Caki2 (cell line): ENCODE results near the gene RSPH10B2. TPM values are rescaled to one million over a fixed set of nuclear protein-coding genes. Genes with fewer than 3 reads are reported as not detected.
"Not testable (repeated sequence)": the region's sequence is repeated elsewhere in the genome, so short reads cannot be mapped to it uniquely, and the experiment has no call there.

ENCODE experiments used
- DNase-seq: peaks from one replicate; pipeline ENCODE4 v3.0.0-alpha.2; 2015; ENCODE audit warnings: low read depth
- in situ Hi-C: cut with HindIII; loops from 2 replicates; pipeline ENCODE4 v1.10.0; 2016; ENCODE audit warnings: low sequenced_read_pairs, low pct_unique_long_range_greater_than_20kb, mixed read lengths
- total RNA-seq: library from RNA; depleted of rRNA; stranded (reverse); fragments of >200 nt; shearing (Covaris generic); gene quantifications from 2 replicates; pipeline ENCODE4 v1.2.3, GENCODE V29; 2014; ENCODE audit warnings: low replicate concordance; rRNA removed

The RSPH10B2 gene
- total RNA-seq, 1 experiment from 2014 or later, result 0.10 TPM

GRCh38 chr7:6830026-6830425 is 76.1 kb downstream of the RSPH10B2 start:
- DNase-seq, in situ Hi-C loops: not testable (repeated sequence)

GRCh38 chr7:6831018-6831725 is 77.3 kb downstream of the RSPH10B2 start:
- DNase-seq, result no peak
- in situ Hi-C loops, result no loop called here

GRCh38 chr7:6833636-6834035 is 79.7 kb downstream of the RSPH10B2 start:
- no peak for DNase-seq
- in situ Hi-C loops, result no loop called here

- DNase-seq, in situ Hi-C loops: not testable (repeated sequence)
Observed at GRCh38 chr7:6835521-6835920, 81.6 kb downstream of the RSPH10B2 start.

- DNase-seq, in situ Hi-C loops: not testable (repeated sequence)
Observed at GRCh38 chr7:6837081-6837480, 83.2 kb downstream of the RSPH10B2 start.

- DNase-seq, in situ Hi-C loops: not testable (repeated sequence)
Observed at GRCh38 chr7:6842278-6842921, 88.5 kb downstream of the RSPH10B2 start.

- DNase-seq, in situ Hi-C loops: not testable (repeated sequence)
Observed at GRCh38 chr7:6843092-6843491, 89.2 kb downstream of the RSPH10B2 start.

- in situ Hi-C loops, DNase-seq: not testable (repeated sequence)
Observed at GRCh38 chr7:6843654-6844053, 89.8 kb downstream of the RSPH10B2 start.

GRCh38 chr7:6845971-6846449 is 92.1 kb downstream of the RSPH10B2 start:
- in situ Hi-C loops, DNase-seq: not testable (repeated sequence)

GRCh38 chr7:6847751-6848150 is 93.8 kb downstream of the RSPH10B2 start:
- in situ Hi-C loops, DNase-seq: not testable (repeated sequence)

Other genes with a start within 250 kb of the RSPH10B2 start
- not detected in 2 replicates for gene GRID2IP, start 202.6 kb upstream of the RSPH10B2 start, total RNA-seq
- gene ZDHHC4, start 176.6 kb upstream of the RSPH10B2 start, total RNA-seq, result 103 and 129 TPM in 2 replicates
- gene INTS15, start 164.1 kb upstream of the RSPH10B2 start, total RNA-seq, result 11.3 and 19.7 TPM in 2 replicates
- not detected in 2 replicates for gene ZNF853, start 138.5 kb upstream of the RSPH10B2 start, total RNA-seq
- gene ZNF316, start 116.8 kb upstream of the RSPH10B2 start, total RNA-seq, result 12.8 and 21.2 TPM in 2 replicates
- gene ZNF12, start 47.2 kb upstream of the RSPH10B2 start, total RNA-seq, result 7.2 and 8.9 TPM in 2 replicates
- 35.7 and 86.9 TPM in 2 replicates for gene CCZ1B, start 72.2 kb downstream of the RSPH10B2 start, total RNA-seq